HCT116 (cell line): Measurements from ENCODE around the gene RBFOX2.

ENCODE experiments used
- EZH2 ChIP-seq: fragments of 200-600 bp; sonication (generic); IDR thresholded peaks from 2 replicates; pipeline ENCODE4 v1.6.1; 2017; ENCODE audit warnings: antibody characterized with exemption, mixed run types
- JUND ChIP-seq: IDR thresholded peaks from 2 replicates; pipeline ENCODE4 v1.6.1; 2012
- YY1 ChIP-seq: IDR thresholded peaks from 2 replicates; pipeline ENCODE4 v1.6.1; 2011; ENCODE audit warnings: low read length, low read depth, moderate library complexity, mild to moderate bottlenecking; ENCODE audit not compliant: insufficient replicate concordance; ENCODE audit errors: extremely low read depth
- TF ChIP-seq, protein P1 (sequence below): IDR thresholded peaks from 2 replicates; pipeline ENCODE4 v1.6.1; 2012
- TF ChIP-seq, protein P2 (sequence below), 3 experiments: fragments of 200-600 bp in 1 of 3; sonication (generic) in 1 of 3; IDR thresholded peaks in 2 of 3; conservative IDR thresholded peaks in 1 of 3; 2 replicates each; pipeline ENCODE4 v1.5.1; 2012 to 2017; ENCODE audit warnings: low read depth in 2 of 3, low read length in 2 of 3, antibody characterized with exemption in 1 of 3, borderline replicate concordance in 1 of 3, control low read depth in 1 of 3, mild to moderate bottlenecking in 1 of 3, mixed read lengths in 1 of 3, mixed run types in 1 of 3, moderate library complexity in 1 of 3; ENCODE audit not compliant: insufficient read depth in 1 of 3

DNA sequence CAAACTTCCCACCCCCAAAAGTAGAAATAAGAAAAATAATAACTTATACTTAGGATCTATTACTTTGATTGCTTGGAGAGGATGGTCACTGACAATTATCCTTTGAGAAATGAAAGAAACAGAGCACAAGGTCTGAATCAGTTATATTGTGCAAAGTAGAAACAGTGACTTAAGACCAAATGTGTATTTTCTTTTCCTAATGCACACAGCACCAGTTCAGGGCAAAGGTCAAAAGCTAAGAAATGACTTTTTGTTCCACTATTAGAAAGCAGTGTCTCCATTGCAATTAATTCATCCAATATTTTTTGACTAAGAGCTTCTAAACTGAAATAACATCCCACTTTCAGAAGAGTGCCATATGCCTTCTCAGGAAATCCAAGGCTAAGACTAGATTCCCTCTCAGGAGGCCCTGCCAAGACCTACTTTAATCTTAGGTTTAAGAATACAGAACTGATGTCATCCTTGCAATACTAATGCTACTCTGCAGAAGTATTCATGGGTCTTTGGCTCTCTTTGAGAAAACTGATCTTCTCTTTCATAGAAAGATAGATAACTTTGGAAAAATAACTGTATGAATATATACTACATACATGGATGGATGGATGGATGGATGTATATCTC lies 164.0 kb downstream of the RBFOX2 start:
- TF ChIP-seq YY1: no peak
- TF ChIP-seq, protein P1, sequence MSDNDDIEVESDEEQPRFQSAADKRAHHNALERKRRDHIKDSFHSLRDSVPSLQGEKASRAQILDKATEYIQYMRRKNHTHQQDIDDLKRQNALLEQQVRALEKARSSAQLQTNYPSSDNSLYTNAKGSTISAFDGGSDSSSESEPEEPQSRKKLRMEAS: no peak
- no peak for TF ChIP-seq JUND
- no peak for TF ChIP-seq EZH2
- TF ChIP-seq, protein P2, sequence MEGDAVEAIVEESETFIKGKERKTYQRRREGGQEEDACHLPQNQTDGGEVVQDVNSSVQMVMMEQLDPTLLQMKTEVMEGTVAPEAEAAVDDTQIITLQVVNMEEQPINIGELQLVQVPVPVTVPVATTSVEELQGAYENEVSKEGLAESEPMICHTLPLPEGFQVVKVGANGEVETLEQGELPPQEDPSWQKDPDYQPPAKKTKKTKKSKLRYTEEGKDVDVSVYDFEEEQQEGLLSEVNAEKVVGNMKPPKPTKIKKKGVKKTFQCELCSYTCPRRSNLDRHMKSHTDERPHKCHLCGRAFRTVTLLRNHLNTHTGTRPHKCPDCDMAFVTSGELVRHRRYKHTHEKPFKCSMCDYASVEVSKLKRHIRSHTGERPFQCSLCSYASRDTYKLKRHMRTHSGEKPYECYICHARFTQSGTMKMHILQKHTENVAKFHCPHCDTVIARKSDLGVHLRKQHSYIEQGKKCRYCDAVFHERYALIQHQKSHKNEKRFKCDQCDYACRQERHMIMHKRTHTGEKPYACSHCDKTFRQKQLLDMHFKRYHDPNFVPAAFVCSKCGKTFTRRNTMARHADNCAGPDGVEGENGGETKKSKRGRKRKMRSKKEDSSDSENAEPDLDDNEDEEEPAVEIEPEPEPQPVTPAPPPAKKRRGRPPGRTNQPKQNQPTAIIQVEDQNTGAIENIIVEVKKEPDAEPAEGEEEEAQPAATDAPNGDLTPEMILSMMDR (IDR thresholded peaks at IDR 0.05 in 2 of 3, conservative IDR thresholded peaks at IDR 0.05 in 1 of 3; ENCODE audit: borderline replicate concordance in 1 of 3, insufficient read depth in 1 of 3, low read depth in 2 of 3, low read length in 2 of 3): no peak
